K562 (cell line): Measurements from ENCODE around the gene FJX1. TPM values are rescaled to one million over a fixed set of nuclear protein-coding genes. Genes with fewer than 3 reads are reported as not detected.

Experiments
- ARHGAP35 ChIP-seq: fragments of 450-650 bp; IDR thresholded peaks from 2 replicates; pipeline ENCODE4 v1.6.1; 2018; ENCODE audit not compliant: partially characterized antibody
- ARID2 ChIP-seq: fragments of 450-650 bp; IDR thresholded peaks from 2 replicates; pipeline ENCODE4 v1.6.1; 2017; ENCODE audit warnings: antibody characterized with exemption, mild to moderate bottlenecking
- BCOR ChIP-seq: fragments of 450-650 bp; IDR thresholded peaks from 2 replicates; pipeline ENCODE4 v1.6.1; 2016
- CBFB ChIP-seq: sonication (generic); formaldehyde crosslinking; IDR thresholded peaks from 2 replicates; pipeline ENCODE4 v1.4.0; 2020; ENCODE audit warnings: mild to moderate bottlenecking, missing genetic modification reagents
- CBX5 ChIP-seq: IDR thresholded peaks from 2 replicates; pipeline ENCODE4 v1.6.1; 2014; ENCODE audit warnings: low read depth, borderline replicate concordance
- CREBBP ChIP-seq: IDR thresholded peaks from one replicate; pipeline ENCODE4 v1.6.1; 2012; ENCODE audit warnings: low read depth, mild to moderate bottlenecking, control low read depth, inconsistent platforms, low read length
- DPF2 ChIP-seq: fragments of 450-650 bp; IDR thresholded peaks from 2 replicates; pipeline ENCODE4 v1.6.1; 2016
- HDAC2 ChIP-seq: fragments of 450-650 bp; IDR thresholded peaks from 2 replicates; pipeline ENCODE4 v1.6.1; 2016; ENCODE audit warnings: mild to moderate bottlenecking
- HDAC8 ChIP-seq: fragments of 450-650 bp; IDR thresholded peaks from 2 replicates; pipeline ENCODE4 v1.6.1; 2016; ENCODE audit warnings: mild to moderate bottlenecking, missing genetic modification characterization, moderate library complexity, missing compliant biosample characterization
- HDGF ChIP-seq: fragments of 450-650 bp; IDR thresholded peaks from 2 replicates; pipeline ENCODE4 v1.6.1; 2016
- HINFP ChIP-seq: fragments of 450-650 bp; conservative IDR thresholded peaks from 2 replicates; pipeline ENCODE4 v1.6.1; 2016; ENCODE audit warnings: missing genetic modification characterization, low read depth, mild to moderate bottlenecking, control low read depth, missing compliant biosample characterization
- LARP7 ChIP-seq: fragments of 450-650 bp; IDR thresholded peaks from 2 replicates; pipeline ENCODE4 v1.6.1; 2016
- MCM7 ChIP-seq, 2 experiments: fragments of 450-650 bp; IDR thresholded peaks; 2 replicates each; pipeline ENCODE4 v1.6.1; 2016 to 2018
- NFATC3 ChIP-seq: fragments of 450-650 bp; IDR thresholded peaks from 2 replicates; pipeline ENCODE4 v1.6.1; 2017; ENCODE audit warnings: mild to moderate bottlenecking
- NFIC ChIP-seq: fragments of 450-650 bp; IDR thresholded peaks from 2 replicates; pipeline ENCODE4 v1.6.1; 2017; ENCODE audit warnings: mild to moderate bottlenecking, inconsistent platforms
- NR0B1 ChIP-seq: fragments of 450-650 bp; IDR thresholded peaks from one replicate; pipeline ENCODE4 v1.6.1; 2018; ENCODE audit warnings: mild to moderate bottlenecking, moderate library complexity; ENCODE audit not compliant: partially characterized antibody
- PPARD ChIP-seq: fragments of 250-450 bp; sonication (Bioruptor Pico); IDR thresholded peaks from 2 replicates; pipeline ENCODE4 v1.8.0; 2022; ENCODE audit warnings: inconsistent platforms, mild to moderate bottlenecking, moderate library complexity
- SAFB ChIP-seq: fragments of 200-400 bp; formaldehyde crosslinking; IDR thresholded peaks from 2 replicates; pipeline ENCODE4 v1.6.1; 2017; ENCODE audit warnings: low read depth, low read length, borderline replicate concordance
- SMARCE1 ChIP-seq: fragments of 450-650 bp; IDR thresholded peaks from 2 replicates; pipeline ENCODE4 v1.7.1; 2016; ENCODE audit warnings: mild to moderate bottlenecking
- SREBF2 ChIP-seq: sonication (generic); formaldehyde crosslinking; IDR thresholded peaks from 2 replicates; pipeline ENCODE4 v1.4.0; 2020; ENCODE audit warnings: mild to moderate bottlenecking, missing genetic modification reagents
- SRF ChIP-seq, 2 experiments: fragments of 250-450, 450-650 bp in 1 of 2; sonication (Bioruptor Pico) in 1 of 2; sonication (generic) in 1 of 2; formaldehyde crosslinking; IDR thresholded peaks; 2 replicates each; pipeline versions ENCODE4 v1.5.0 to v1.5.1; 2020 to 2022; ENCODE audit warnings: mild to moderate bottlenecking in 1 of 2, missing genetic modification reagents in 1 of 2
- TGIF2 ChIP-seq: sonication (generic); formaldehyde crosslinking; IDR thresholded peaks from 2 replicates; pipeline ENCODE4 v1.8.1; 2022; ENCODE audit warnings: mild to moderate bottlenecking, missing genetic modification reagents, moderate library complexity
- THAP7 ChIP-seq: fragments of 250-450 bp; sonication (Bioruptor Pico); IDR thresholded peaks from 2 replicates; pipeline ENCODE4 v1.5.0; 2021
- TRIM28 ChIP-seq: fragments of 450-650 bp; IDR thresholded peaks from 2 replicates; pipeline ENCODE4 v1.6.1; 2017
- XRCC5 ChIP-seq: fragments of 200-400 bp; formaldehyde crosslinking; IDR thresholded peaks from 2 replicates; pipeline ENCODE4 v1.6.1; 2017; ENCODE audit warnings: low read depth, mild to moderate bottlenecking, low read length
- ZKSCAN1 ChIP-seq: fragments of 150-350 bp; IDR thresholded peaks from 2 replicates; pipeline ENCODE4 v1.6.1; 2016; ENCODE audit warnings: low read depth, low read length
- ZNF124 ChIP-seq: sonication (generic); formaldehyde crosslinking; IDR thresholded peaks from 2 replicates; pipeline ENCODE4 v1.8.1; 2022; ENCODE audit warnings: missing genetic modification reagents
- ZNF175 ChIP-seq: fragments of 200-800 bp; sonication (Bioruptor generic); IDR thresholded peaks from 2 replicates; pipeline ENCODE4 v1.6.1; 2016; ENCODE audit warnings: low read depth, mild to moderate bottlenecking, missing genetic modification characterization, missing compliant biosample characterization
- ZNF224 ChIP-seq: sonication (generic); formaldehyde crosslinking; IDR thresholded peaks from 2 replicates; pipeline ENCODE4 v1.8.0; 2022; ENCODE audit warnings: mild to moderate bottlenecking, missing genetic modification reagents
- ZNF280A ChIP-seq: fragments of 450-650 bp; IDR thresholded peaks from 2 replicates; pipeline ENCODE4 v1.6.1; 2018; ENCODE audit warnings: mild to moderate bottlenecking, low read depth; ENCODE audit not compliant: partially characterized antibody
- ZSCAN29 ChIP-seq: fragments of 450-650 bp; IDR thresholded peaks from 2 replicates; pipeline ENCODE4 v1.6.1; 2017
- polyA plus RNA-seq, 8 experiments: library from polyadenylated mRNA; depleted of rRNA in 4 of 8; stranded (reverse) in 5 of 8; unstranded in 3 of 8; fragments of >200 nt; fragmentation: Nextera tagmentation in 2 of 8; fragmentation: Illumina TruSeq in 1 of 8; extraction: Ambion mirVana in 2 of 8; extraction: Trizol in 1 of 8; gene quantifications; 2 replicates each; pipeline versions ENCODE4 v1.2.1 to v1.2.3, GENCODE V29; 2011 to 2014; ENCODE audit warnings: inconsistent platforms in 1 of 8, missing spikeins in 1 of 8
- total RNA-seq, 7 experiments: library from RNA; depleted of rRNA in 6 of 7; stranded (reverse); fragments of >200 nt in 6 of 7; fragmentation: Illumina TruSeq in 2 of 7; extraction: Trizol in 2 of 7; gene quantifications; 2 replicates each; pipeline versions ENCODE4 v1.2.1 to v1.2.3, GENCODE V29; 2011 to 2021; ENCODE audit warnings: low replicate concordance in 1 of 7

Gene FJX1
- total and polyA plus RNA-seq, 9 of the 15 experiments (the other 6 are each of a cell fraction or from before 2014, with no cell fraction given), result 0.10 to 2.7 (median 0.72) TPM

- TF ChIP-seq HINFP (no peak; the same call in 1 of the 2 replicates), BCOR (peak; percentile 92), CBX5 (no peak), HDGF (peak; percentile 97; the same call in 1 of the 2 replicates), NR0B1 (no peak), ZNF224 (CRISPR knock-in tag) (no peak), ZNF280A (peak; percentile 49), ZKSCAN1 (no peak), ZSCAN29 (peak; percentile 28; the same call in 1 of the 2 replicates), PPARD (CRISPR knock-in tag) (no peak), NFATC3 (no peak), MCM7 (IDR thresholded peaks at IDR 0.05) (0 out of 4 replicates have a peak, but pooled peaks of 1 of the 2 experiments have one; percentile 62), CREBBP (no peak), HDAC2 (peak; percentile 78; the same call in 1 of the 2 replicates), SRF (CRISPR knock-in tag; IDR thresholded peaks at IDR 0.05) (no peak), XRCC5 (no peak), SAFB (no peak), DPF2 (0 out of 2 replicates have a peak, but pooled peaks have one; percentile 61), TRIM28 (peak; percentile 36; the same call in 1 of the 2 replicates), LARP7 (peak; percentile 96), NFIC (no peak), SREBF2 (no peak), SMARCE1 (peak; percentile 77; the same call in 1 of the 2 replicates), CBFB (no peak), ARID2 (peak; percentile 50), TGIF2 (CRISPR knock-in tag) (no peak), ARHGAP35 (peak; percentile 74), THAP7 (CRISPR knock-in tag) (no peak), ZNF175 (CRISPR knock-in tag) (no peak), ZNF124 (no peak), HDAC8 (tag) (no peak)
Observed at GRCh38 chr11:35663408-35663702, 45.1 kb downstream of the FJX1 start (continued).
